Nephron (organoid): ENCODE data around the gene FRA10AC1.

Experiments used
- H3K27ac Mint-ChIP-seq, 3 experiments: 2 replicates each; pipeline ENCODE4 v1.8.0; 2020; ENCODE audit warnings: mixed read lengths in 3 of 3, mild to moderate bottlenecking in 2 of 3, moderate library complexity in 1 of 3
- H3K27me3 Mint-ChIP-seq: 2 replicates; pipeline ENCODE4 v1.8.0; 2021; ENCODE audit warnings: low read depth, mild to moderate bottlenecking, moderate library complexity, mixed read lengths
- H3K36me3 Mint-ChIP-seq: 2 replicates; pipeline ENCODE4 v1.8.0; 2020; ENCODE audit warnings: low read depth, mixed read lengths
- H3K4me1 Mint-ChIP-seq: 2 replicates; pipeline ENCODE4 v1.8.0; 2020; ENCODE audit warnings: mixed read lengths
- H3K4me3 Mint-ChIP-seq, 3 experiments: 2 replicates each; pipeline ENCODE4 v1.8.0; 2020; ENCODE audit warnings: mild to moderate bottlenecking in 3 of 3, mixed read lengths in 3 of 3, moderate library complexity in 2 of 3
- H3K9me3 Mint-ChIP-seq: 2 replicates; pipeline ENCODE4 v1.8.0; 2020; ENCODE audit warnings: mixed read lengths
- CTCF ChIP-seq, 3 experiments: fragments of 200-600 bp; sonication (generic); IDR thresholded peaks; one replicate each; pipeline ENCODE4 v1.5.0; 2021; ENCODE audit warnings: antibody characterized with exemption in 3 of 3; ENCODE audit not compliant: unreplicated experiment in 3 of 3

The FRA10AC1 gene

GRCh38 chr10:93671042-93671441 lies 31.4 kb downstream of the FRA10AC1 start:
- H3K27me3 Mint-ChIP-seq, result no peaks in the 10 kb centered on the region
- TF ChIP-seq CTCF (IDR thresholded peaks at IDR 0.05; ENCODE audit: unreplicated experiment in 3 of 3), result no peak
- no peak overlapping the region for H3K4me3 Mint-ChIP-seq
- no peak overlapping the region for H3K27ac Mint-ChIP-seq
- H3K36me3 Mint-ChIP-seq, result peaks cover 47% of the 10 kb centered on the region
- H3K9me3 Mint-ChIP-seq, result no peaks in the 10 kb centered on the region
- H3K4me1 Mint-ChIP-seq, result no peaks in the 10 kb centered on the region

- H3K27ac Mint-ChIP-seq, result no peak overlapping the region
- H3K4me3 Mint-ChIP-seq, result no peak overlapping the region
- H3K27me3 Mint-ChIP-seq, result no peaks in the 10 kb centered on the region
- peaks cover 52% of the 10 kb centered on the region for H3K36me3 Mint-ChIP-seq
- no peaks in the 10 kb centered on the region for H3K9me3 Mint-ChIP-seq
- no peaks in the 10 kb centered on the region for H3K4me1 Mint-ChIP-seq
- no peak for TF ChIP-seq CTCF (IDR thresholded peaks at IDR 0.05; ENCODE audit: unreplicated experiment in 3 of 3)
Measured at GRCh38 chr10:93670372-93670771, 32.0 kb downstream of the FRA10AC1 start.

GRCh38 chr10:93667795-93668194 lies 34.6 kb downstream of the FRA10AC1 start:
- no peaks in the 10 kb centered on the region for H3K27me3 Mint-ChIP-seq

GRCh38 chr10:93666030-93666429 lies 36.4 kb downstream of the FRA10AC1 start:
- Mint-ChIP-seq H3K36me3 (peaks cover 61% of the 10 kb centered on the region), H3K27ac (no peak overlapping the region), H3K9me3 (no peaks in the 10 kb centered on the region), H3K4me1 (no peaks in the 10 kb centered on the region), H3K4me3 (no peak overlapping the region), H3K27me3 (no peaks in the 10 kb centered on the region)
- TF ChIP-seq CTCF (IDR thresholded peaks at IDR 0.05; ENCODE audit: unreplicated experiment in 3 of 3), result no peak

More at GRCh38 chr10:93667795-93668194, 34.6 kb downstream of the FRA10AC1 start:
- no peak overlapping the region for H3K4me3 Mint-ChIP-seq
- no peaks in the 10 kb centered on the region for H3K4me1 Mint-ChIP-seq
- no peaks in the 10 kb centered on the region for H3K9me3 Mint-ChIP-seq
- TF ChIP-seq CTCF (IDR thresholded peaks at IDR 0.05; ENCODE audit: unreplicated experiment in 3 of 3), result no peak
- peaks cover 55% of the 10 kb centered on the region for H3K36me3 Mint-ChIP-seq
- H3K27ac Mint-ChIP-seq, result no peak overlapping the region

GRCh38 chr10:93657757-93658156 lies 44.6 kb downstream of the FRA10AC1 start:
- peaks cover 31% of the 10 kb centered on the region for H3K36me3 Mint-ChIP-seq
- no peak overlapping the region for H3K27ac Mint-ChIP-seq
- H3K9me3 Mint-ChIP-seq, result no peaks in the 10 kb centered on the region
- H3K4me1 Mint-ChIP-seq, result no peaks in the 10 kb centered on the region
- H3K27me3 Mint-ChIP-seq, result no peaks in the 10 kb centered on the region
- TF ChIP-seq CTCF (IDR thresholded peaks at IDR 0.05; ENCODE audit: unreplicated experiment in 3 of 3), result no peak
- H3K4me3 Mint-ChIP-seq, result no peak overlapping the region

- TF ChIP-seq CTCF (IDR thresholded peaks at IDR 0.05; ENCODE audit: unreplicated experiment in 3 of 3), result no peak
- Mint-ChIP-seq H3K36me3 (peaks cover 23% of the 10 kb centered on the region), H3K27ac (no peak overlapping the region), H3K4me3 (no peak overlapping the region), H3K27me3 (no peaks in the 10 kb centered on the region), H3K4me1 (no peaks in the 10 kb centered on the region), H3K9me3 (no peaks in the 10 kb centered on the region)
Measured at GRCh38 chr10:93656155-93656554, 46.2 kb downstream of the FRA10AC1 start.
